WTC11 (cell line): ENCODE results near the gene MOBP.

ENCODE experiments used
- MYBL2 ChIP-seq: sonication (generic); formaldehyde crosslinking; IDR thresholded peaks from 2 replicates; pipeline ENCODE4 v1.8.1; 2023; ENCODE audit warnings: mild to moderate bottlenecking, moderate library complexity, missing genetic modification reagents
- SP1 ChIP-seq: sonication (generic); formaldehyde crosslinking; conservative IDR thresholded peaks from 2 replicates; pipeline ENCODE4 v1.8.1; 2022; ENCODE audit warnings: missing genetic modification reagents
- TF ChIP-seq, protein P1 (sequence below): fragments of 200-600 bp; IDR thresholded peaks from 2 replicates; pipeline ENCODE4 v1.8.0; 2022; ENCODE audit warnings: antibody characterized with exemption
- TF ChIP-seq, protein P2 (sequence below): sonication (generic); formaldehyde crosslinking; IDR thresholded peaks from 2 replicates; pipeline ENCODE4 v1.8.0; 2022; ENCODE audit warnings: mild to moderate bottlenecking, missing genetic modification reagents

DNA sequence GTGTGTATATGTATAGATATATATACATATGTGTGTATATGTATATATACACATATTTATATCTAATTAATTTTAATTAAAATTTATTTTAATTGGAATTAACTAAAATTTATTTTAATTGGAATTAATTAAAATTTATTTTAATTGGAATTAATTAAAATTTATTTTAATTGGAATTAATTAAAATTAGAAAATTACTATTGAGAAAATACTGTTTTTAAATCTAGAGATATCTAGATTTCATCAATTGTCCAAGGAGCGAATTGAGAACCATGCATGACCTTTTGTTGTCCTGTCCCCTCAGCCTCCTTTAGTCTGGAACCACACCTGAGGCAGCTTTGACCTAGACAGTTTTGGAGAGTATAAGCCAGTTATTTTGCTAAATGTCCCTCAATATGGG is 1.8 kb downstream of the MOBP start:
- TF ChIP-seq, protein P1, sequence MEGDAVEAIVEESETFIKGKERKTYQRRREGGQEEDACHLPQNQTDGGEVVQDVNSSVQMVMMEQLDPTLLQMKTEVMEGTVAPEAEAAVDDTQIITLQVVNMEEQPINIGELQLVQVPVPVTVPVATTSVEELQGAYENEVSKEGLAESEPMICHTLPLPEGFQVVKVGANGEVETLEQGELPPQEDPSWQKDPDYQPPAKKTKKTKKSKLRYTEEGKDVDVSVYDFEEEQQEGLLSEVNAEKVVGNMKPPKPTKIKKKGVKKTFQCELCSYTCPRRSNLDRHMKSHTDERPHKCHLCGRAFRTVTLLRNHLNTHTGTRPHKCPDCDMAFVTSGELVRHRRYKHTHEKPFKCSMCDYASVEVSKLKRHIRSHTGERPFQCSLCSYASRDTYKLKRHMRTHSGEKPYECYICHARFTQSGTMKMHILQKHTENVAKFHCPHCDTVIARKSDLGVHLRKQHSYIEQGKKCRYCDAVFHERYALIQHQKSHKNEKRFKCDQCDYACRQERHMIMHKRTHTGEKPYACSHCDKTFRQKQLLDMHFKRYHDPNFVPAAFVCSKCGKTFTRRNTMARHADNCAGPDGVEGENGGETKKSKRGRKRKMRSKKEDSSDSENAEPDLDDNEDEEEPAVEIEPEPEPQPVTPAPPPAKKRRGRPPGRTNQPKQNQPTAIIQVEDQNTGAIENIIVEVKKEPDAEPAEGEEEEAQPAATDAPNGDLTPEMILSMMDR: no peak
- TF ChIP-seq SP1 (no peak), MYBL2 (no peak)
- TF ChIP-seq, protein P2, sequence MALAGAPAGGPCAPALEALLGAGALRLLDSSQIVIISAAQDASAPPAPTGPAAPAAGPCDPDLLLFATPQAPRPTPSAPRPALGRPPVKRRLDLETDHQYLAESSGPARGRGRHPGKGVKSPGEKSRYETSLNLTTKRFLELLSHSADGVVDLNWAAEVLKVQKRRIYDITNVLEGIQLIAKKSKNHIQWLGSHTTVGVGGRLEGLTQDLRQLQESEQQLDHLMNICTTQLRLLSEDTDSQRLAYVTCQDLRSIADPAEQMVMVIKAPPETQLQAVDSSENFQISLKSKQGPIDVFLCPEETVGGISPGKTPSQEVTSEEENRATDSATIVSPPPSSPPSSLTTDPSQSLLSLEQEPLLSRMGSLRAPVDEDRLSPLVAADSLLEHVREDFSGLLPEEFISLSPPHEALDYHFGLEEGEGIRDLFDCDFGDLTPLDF: no peak
